ENCODE data around the gene FCRL3.

- TF ChIP-seq POLR2AphosphoS5 (IDR thresholded peaks at IDR 0.05; ENCODE audit: low read depth, low read length) (no peak), POLR2A (IDR thresholded peaks at IDR 0.05; ENCODE audit: low read depth, low read length) (no peak), POU2F2 (IDR thresholded peaks at IDR 0.05; ENCODE audit: low read depth, low read length) (no peak), PAX5 (IDR thresholded peaks at IDR 0.05; ENCODE audit: insufficient read depth, low read length, severe bottlenecking) (no peak)
Observed at GRCh38 chr1:157697781-157698569, 2.6 kb downstream of the FCRL3 start.

Data from GM12891 (cell line).